HCT116 (cell line): Measurements from ENCODE around the gene CYP24A1.

Source experiments
- ATF3 ChIP-seq: IDR thresholded peaks from 2 replicates; pipeline ENCODE4 v1.6.1; 2012
- CBX3 ChIP-seq: IDR thresholded peaks from 2 replicates; pipeline ENCODE4 v1.6.1; 2012; ENCODE audit warnings: low read depth
- CTCF ChIP-seq, 3 experiments: fragments of 200-600 bp in 1 of 3; sonication (generic) in 1 of 3; IDR thresholded peaks in 2 of 3; conservative IDR thresholded peaks in 1 of 3; 2 replicates each; pipeline ENCODE4 v1.5.1; 2012 to 2017; ENCODE audit warnings: low read depth in 2 of 3, low read length in 2 of 3, antibody characterized with exemption in 1 of 3, borderline replicate concordance in 1 of 3, control low read depth in 1 of 3, mild to moderate bottlenecking in 1 of 3, mixed read lengths in 1 of 3, mixed run types in 1 of 3, moderate library complexity in 1 of 3; ENCODE audit not compliant: insufficient read depth in 1 of 3
- EGR1 ChIP-seq: IDR thresholded peaks from 2 replicates; pipeline ENCODE4 v1.6.1; 2012; ENCODE audit warnings: low read depth
- ELF1 ChIP-seq: IDR thresholded peaks from 2 replicates; pipeline ENCODE4 v1.6.1; 2012; ENCODE audit warnings: low read depth, borderline replicate concordance
- EZH2 ChIP-seq: fragments of 200-600 bp; sonication (generic); IDR thresholded peaks from 2 replicates; pipeline ENCODE4 v1.6.1; 2017; ENCODE audit warnings: antibody characterized with exemption, mixed run types
- FOSL1 ChIP-seq: IDR thresholded peaks from 2 replicates; pipeline ENCODE4 v1.6.1; 2012; ENCODE audit warnings: low read depth
- POLR2A ChIP-seq: IDR thresholded peaks from 2 replicates; pipeline ENCODE4 v1.7.0; 2011; ENCODE audit warnings: borderline replicate concordance; ENCODE audit not compliant: insufficient read depth, insufficient read length; ENCODE audit errors: extremely low read depth
- POLR2AphosphoS5 ChIP-seq: IDR thresholded peaks from 2 replicates; pipeline ENCODE4 v1.6.1; 2011; ENCODE audit warnings: mild to moderate bottlenecking, low read depth, low read length, moderate library complexity
- RAD21 ChIP-seq: IDR thresholded peaks from 2 replicates; pipeline ENCODE4 v1.6.1; 2012; ENCODE audit warnings: low read depth, mild to moderate bottlenecking
- REST ChIP-seq: IDR thresholded peaks from 2 replicates; pipeline ENCODE4 v1.6.1; 2012; ENCODE audit warnings: low read depth
- SP1 ChIP-seq: IDR thresholded peaks from 2 replicates; pipeline ENCODE4 v1.6.1; 2012; ENCODE audit warnings: low read depth
- YY1 ChIP-seq: IDR thresholded peaks from 2 replicates; pipeline ENCODE4 v1.6.1; 2011; ENCODE audit warnings: low read length, low read depth, moderate library complexity, mild to moderate bottlenecking; ENCODE audit not compliant: insufficient replicate concordance; ENCODE audit errors: extremely low read depth
- ZNF274 ChIP-seq: fragments of 200-500 bp; sonication (Bioruptor generic); IDR thresholded peaks from 2 replicates; pipeline ENCODE4 v1.6.1; 2014; ENCODE audit warnings: mild to moderate bottlenecking, low read depth, low read length, inconsistent platforms

GRCh38 chr20:54209216-54209813 is 35.5 kb upstream of the CYP24A1 start:
- TF ChIP-seq EGR1 = no peak
- peak in 1 of 3 experiments; percentile 39; a peak in 2 of 6 replicates for TF ChIP-seq CTCF (IDR thresholded peaks at IDR 0.05 in 2 of 3, conservative IDR thresholded peaks at IDR 0.05 in 1 of 3; ENCODE audit: borderline replicate concordance in 1 of 3, insufficient read depth in 1 of 3, low read depth in 2 of 3, low read length in 2 of 3)
- no peak for TF ChIP-seq ELF1
- TF ChIP-seq POLR2A = no peak
- no peak for TF ChIP-seq REST
- TF ChIP-seq CBX3 = 0 out of 2 replicates have a peak, but pooled peaks have one; percentile 23
- peak; percentile 11; the same call in 1 of the 2 replicates for TF ChIP-seq RAD21
- TF ChIP-seq ATF3 = no peak
- TF ChIP-seq SP1 = no peak
- TF ChIP-seq FOSL1 = no peak
- TF ChIP-seq YY1 = no peak
- TF ChIP-seq POLR2AphosphoS5 = no peak
- TF ChIP-seq ZNF274 = no peak
- TF ChIP-seq EZH2 = no peak
